ENCODE data around the gene KCTD15. TPM values are rescaled to one million over a fixed set of nuclear protein-coding genes. Genes with fewer than 3 reads are reported as not detected.

The KCTD15 gene
- total RNA-seq, 1 experiment from 2014 or later: 59.9 TPM

- Mint-ChIP-seq H3K27ac (peak overlapping the region; percentile 85 to 95 (median 93); a peak in 6 of 7 replicates), H3K4me3 (peak overlapping the region; percentile 86 to 91), H3K36me3 (ENCODE audit: insufficient read depth in 1 of 3, low read depth in 3 of 3) (peaks cover 10 to 37% (median 31%) of the 10 kb centered on the region in 3 experiments; a peak in 6 of 7 replicates), H3K9me3 (no peaks in the 10 kb centered on the region), H3K4me1 (peaks cover 27 to 41% of the 10 kb centered on the region in 2 experiments), H3K27me3 (ENCODE audit: low read depth) (no peaks in the 10 kb centered on the region; the same call in 1 of the 2 replicates)
- Histone ChIP-seq H4K5ac (ENCODE audit: insufficient read length, low read depth, low read length) (no peak overlapping the region), H2BK120ac (ENCODE audit: low read depth, low read length, poor library complexity, severe bottlenecking) (no peak overlapping the region), H3K27ac (ENCODE audit: insufficient read length, low read depth, low read length) (no peak overlapping the region), H2AFZ (ENCODE audit: low read length) (no peak overlapping the region), H2BK5ac (ENCODE audit: insufficient read length, low read length) (no peak overlapping the region), H3T11ph (ENCODE audit: low read length) (no peak overlapping the region), H3K56ac (ENCODE audit: insufficient read length, low read depth, low read length) (no peak overlapping the region), H3K23ac (ENCODE audit: insufficient read length, low read depth, low read length) (no peak overlapping the region), H3K4ac (ENCODE audit: low read depth, low read length) (no peak overlapping the region), H3K14ac (ENCODE audit: insufficient read depth, low read length) (peak overlapping the region; percentile 14; the same call in 1 of the 2 replicates), H2BK20ac (ENCODE audit: low read depth, low read length, poor library complexity, severe bottlenecking) (no peak overlapping the region), H2BK15ac (ENCODE audit: low read depth, low read length) (no peak overlapping the region), H3K27me3 (ENCODE audit: insufficient read depth, low read length) (no peaks in the 10 kb centered on the region), H3K9me3 (ENCODE audit: control insufficient read depth, low read depth, low read length) (no peaks in the 10 kb centered on the region), H3K18ac (ENCODE audit: insufficient read length, low read depth, low read length) (peak overlapping the region; percentile 6), H2BK12ac (ENCODE audit: insufficient read length, low read depth, low read length) (no peak overlapping the region), H3K4me2 (ENCODE audit: insufficient read depth, insufficient read length, low read length) (peak overlapping the region; percentile 80), H4K8ac (replicated peaks; ENCODE audit: insufficient read length, low read depth, low read length) (no peak overlapping the region), H2AK5ac (ENCODE audit: insufficient read length, low read length) (no peak overlapping the region), H3K4me1 (ENCODE audit: insufficient read depth, low read length) (peaks cover 8% of the 10 kb centered on the region; the same call in 1 of the 2 replicates), H3K79me1 (ENCODE audit: insufficient read depth, low read depth, low read length, poor library complexity, severe bottlenecking) (no peaks in the 10 kb centered on the region), H4K20me1 (ENCODE audit: control insufficient read depth, insufficient read depth, insufficient read length) (no peaks in the 10 kb centered on the region), H3K9ac (ENCODE audit: extremely low read depth, insufficient read length, low read length) (peak overlapping the region; percentile 3), H3K23me2 (ENCODE audit: insufficient read length, low read depth, low read length, poor library complexity, severe bottlenecking) (peaks cover 13% of the 10 kb centered on the region), H4K91ac (ENCODE audit: insufficient read length, low read depth, low read length) (no peak overlapping the region), H3K79me2 (ENCODE audit: insufficient read depth, low read length) (no peaks in the 10 kb centered on the region)
- TF ChIP-seq, protein P1, sequence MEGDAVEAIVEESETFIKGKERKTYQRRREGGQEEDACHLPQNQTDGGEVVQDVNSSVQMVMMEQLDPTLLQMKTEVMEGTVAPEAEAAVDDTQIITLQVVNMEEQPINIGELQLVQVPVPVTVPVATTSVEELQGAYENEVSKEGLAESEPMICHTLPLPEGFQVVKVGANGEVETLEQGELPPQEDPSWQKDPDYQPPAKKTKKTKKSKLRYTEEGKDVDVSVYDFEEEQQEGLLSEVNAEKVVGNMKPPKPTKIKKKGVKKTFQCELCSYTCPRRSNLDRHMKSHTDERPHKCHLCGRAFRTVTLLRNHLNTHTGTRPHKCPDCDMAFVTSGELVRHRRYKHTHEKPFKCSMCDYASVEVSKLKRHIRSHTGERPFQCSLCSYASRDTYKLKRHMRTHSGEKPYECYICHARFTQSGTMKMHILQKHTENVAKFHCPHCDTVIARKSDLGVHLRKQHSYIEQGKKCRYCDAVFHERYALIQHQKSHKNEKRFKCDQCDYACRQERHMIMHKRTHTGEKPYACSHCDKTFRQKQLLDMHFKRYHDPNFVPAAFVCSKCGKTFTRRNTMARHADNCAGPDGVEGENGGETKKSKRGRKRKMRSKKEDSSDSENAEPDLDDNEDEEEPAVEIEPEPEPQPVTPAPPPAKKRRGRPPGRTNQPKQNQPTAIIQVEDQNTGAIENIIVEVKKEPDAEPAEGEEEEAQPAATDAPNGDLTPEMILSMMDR (conservative IDR thresholded peaks at IDR 0.05): no peak
- DNase-seq: peak; percentile 77
- WGBS (ENCODE audit: extremely low coverage, insufficient read length, low lambda C conversion rate): no CpG with 5 or more reads among the region's 61 CpGs
Measured at GRCh38 chr19:33797802-33798671, 1.4 kb downstream of the KCTD15 start.

Data from H9 (cell line).